Nephron progenitor cell (in vitro differentiated cells): ENCODE results near the gene GZF1.

ENCODE experiments used
- DNase-seq: peaks from one replicate; pipeline ENCODE4 v3.0.0; 2021
- H3K27ac Mint-ChIP-seq: 2 replicates; pipeline ENCODE4 v1.8.0; 2021; ENCODE audit warnings: mild to moderate bottlenecking, moderate library complexity, mixed read lengths
- H3K27me3 Mint-ChIP-seq: 2 replicates; pipeline ENCODE4 v1.8.0; 2021; ENCODE audit warnings: mild to moderate bottlenecking, low read depth, mixed read lengths; ENCODE audit not compliant: poor library complexity
- H3K36me3 Mint-ChIP-seq: 2 replicates; pipeline ENCODE4 v1.8.0; 2021; ENCODE audit warnings: low read depth, mixed read lengths
- H3K4me1 Mint-ChIP-seq: 2 replicates; pipeline ENCODE4 v1.8.0; 2021; ENCODE audit warnings: mixed read lengths
- H3K4me3 Mint-ChIP-seq: 2 replicates; pipeline ENCODE4 v1.8.0; 2021; ENCODE audit warnings: mild to moderate bottlenecking, moderate library complexity, mixed read lengths
- H3K9me3 Mint-ChIP-seq: 2 replicates; pipeline ENCODE4 v1.8.0; 2021; ENCODE audit warnings: mild to moderate bottlenecking, moderate library complexity, mixed read lengths
- CTCF ChIP-seq: fragments of 200-600 bp; sonication (generic); IDR thresholded peaks from 2 replicates; pipeline ENCODE4 v1.5.0; 2021; ENCODE audit warnings: antibody characterized with exemption

GZF1 gene

DNA sequence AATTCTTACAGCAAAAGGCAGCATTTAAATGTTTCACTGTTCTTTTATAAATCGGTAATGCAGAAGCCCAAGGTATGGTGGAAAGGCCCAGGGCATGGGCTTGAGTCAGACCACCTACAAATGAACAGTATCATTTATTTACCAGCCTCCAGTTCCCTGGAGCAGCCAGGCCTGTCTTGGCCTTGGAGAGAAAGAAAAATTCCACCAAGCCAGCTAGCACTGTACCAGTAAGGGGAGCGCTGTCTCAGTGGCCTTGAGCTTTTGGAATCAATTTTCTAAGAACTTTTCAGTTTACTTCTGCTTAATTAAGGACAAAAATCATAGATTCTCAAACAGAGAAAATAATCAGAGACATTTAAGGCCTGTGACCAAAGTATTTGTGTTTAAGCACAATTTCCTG lies 47.0 kb downstream of the GZF1 start:
- Mint-ChIP-seq H3K27me3 (peaks cover 3% of the 10 kb centered on the region), H3K27ac (no peak overlapping the region), H3K4me3 (no peak overlapping the region), H3K36me3 (peaks cover 31% of the 10 kb centered on the region), H3K4me1 (peaks cover 39% of the 10 kb centered on the region), H3K9me3 (no peaks in the 10 kb centered on the region)
- DNase-seq: no peak
- TF ChIP-seq CTCF: no peak

- no peak for DNase-seq
- H3K27me3 Mint-ChIP-seq: peaks cover 3% of the 10 kb centered on the region
- H3K36me3 Mint-ChIP-seq: peaks cover 27% of the 10 kb centered on the region
- H3K9me3 Mint-ChIP-seq: no peaks in the 10 kb centered on the region
- no peak overlapping the region for H3K27ac Mint-ChIP-seq
- no peak for TF ChIP-seq CTCF
- peaks cover 35% of the 10 kb centered on the region for H3K4me1 Mint-ChIP-seq
- H3K4me3 Mint-ChIP-seq: no peak overlapping the region
Observed at GRCh38 chr20:23409800-23410199, 47.8 kb downstream of the GZF1 start.

DNA sequence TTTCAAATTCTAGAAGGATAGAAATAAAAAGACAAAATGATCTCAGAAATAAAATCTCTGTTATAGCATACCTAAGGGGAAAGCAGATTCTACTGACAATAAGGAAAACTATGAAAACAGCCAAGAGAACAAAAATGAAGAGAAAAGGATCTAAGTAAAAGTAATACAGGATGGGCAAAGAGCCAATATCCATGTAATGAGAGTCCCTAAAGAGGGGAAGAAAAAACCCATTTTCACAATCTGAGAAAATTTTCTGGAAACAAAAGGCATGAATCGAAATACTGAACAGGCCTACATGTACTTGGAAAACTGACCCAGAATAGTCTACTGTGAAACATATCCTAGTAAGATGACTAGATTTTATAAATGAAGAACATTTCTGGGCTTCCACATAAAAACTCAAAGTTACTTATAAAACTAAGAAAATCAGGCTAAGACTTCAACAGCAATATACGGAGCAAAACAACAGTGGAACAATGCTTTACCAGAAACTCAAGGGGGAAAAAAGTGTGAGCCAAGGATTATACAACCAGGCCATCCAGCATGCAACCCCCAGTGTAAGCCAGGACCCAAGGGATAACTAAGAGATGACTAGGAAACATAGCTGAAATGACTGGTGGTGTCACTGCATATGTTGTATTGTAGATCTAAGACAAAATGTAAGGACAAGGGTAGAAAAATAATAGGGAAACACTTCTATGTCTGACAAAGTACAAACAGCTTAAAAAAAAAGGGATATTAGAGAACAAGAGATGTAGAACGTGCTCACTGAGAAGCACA lies 49.1 kb downstream of the GZF1 start:
- Mint-ChIP-seq H3K4me1 (peaks cover 25% of the 10 kb centered on the region), H3K9me3 (no peaks in the 10 kb centered on the region), H3K4me3 (no peak overlapping the region), H3K36me3 (peaks cover 30% of the 10 kb centered on the region), H3K27me3 (no peaks in the 10 kb centered on the region), H3K27ac (peak overlapping the region; percentile 10)
- TF ChIP-seq CTCF: no peak
- DNase-seq: no peak

DNA sequence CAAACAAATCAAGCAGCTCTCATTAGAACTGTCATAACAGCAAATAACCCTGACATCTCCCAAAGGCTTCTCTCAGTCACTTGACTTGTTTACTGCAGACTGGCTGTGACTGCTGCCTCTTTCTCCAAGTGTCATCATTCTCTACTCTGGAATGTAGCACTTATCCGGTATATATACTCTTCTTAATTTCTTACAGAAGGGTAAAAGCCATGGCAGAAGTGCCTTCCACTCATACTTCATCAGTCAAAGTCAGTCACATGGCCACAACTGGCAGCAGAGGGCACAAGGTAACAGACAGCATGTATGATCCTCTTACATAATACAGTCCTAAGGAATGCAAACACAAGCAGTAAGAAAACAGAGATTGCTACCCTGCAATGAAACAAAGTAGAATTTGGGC lies 50.0 kb downstream of the GZF1 start:
- Mint-ChIP-seq H3K27ac (no peak overlapping the region), H3K4me1 (peaks cover 23% of the 10 kb centered on the region), H3K9me3 (no peaks in the 10 kb centered on the region), H3K36me3 (peaks cover 27% of the 10 kb centered on the region), H3K27me3 (no peaks in the 10 kb centered on the region), H3K4me3 (no peak overlapping the region)
- no peak for DNase-seq
- no peak for TF ChIP-seq CTCF

GRCh38 chr20:23413862-23414422 lies 52.0 kb downstream of the GZF1 start:
- Mint-ChIP-seq H3K4me1 (peaks cover 31% of the 10 kb centered on the region), H3K4me3 (no peak overlapping the region), H3K27me3 (no peaks in the 10 kb centered on the region), H3K36me3 (peaks cover 19% of the 10 kb centered on the region), H3K9me3 (no peaks in the 10 kb centered on the region), H3K27ac (no peak overlapping the region)
- no peak for DNase-seq
- TF ChIP-seq CTCF: no peak
